Peyer's patch (tissue), 4 donors: ENCODE data around the gene RNASEH2B.

Source experiments
- POLR2A ChIP-seq, 2 donors: fragments of 450-650 bp; IDR thresholded peaks; one replicate each; pipeline ENCODE4 v1.5.1; 2017; ENCODE audit warnings: antibody characterized with exemption in 2 of 2, mild to moderate bottlenecking in 2 of 2, moderate library complexity in 2 of 2
- TF ChIP-seq, protein P1 (sequence below), 6 experiments: fragments of 450-650 bp in 4 of 6; fragments of 200-600 bp in 2 of 6; sonication (generic) in 1 of 6; IDR thresholded peaks; one replicate each; pipeline ENCODE4 v1.5.1; 2017 to 2019; ENCODE audit warnings: antibody characterized with exemption in 6 of 6, mild to moderate bottlenecking in 3 of 6, moderate library complexity in 1 of 6

DNA sequence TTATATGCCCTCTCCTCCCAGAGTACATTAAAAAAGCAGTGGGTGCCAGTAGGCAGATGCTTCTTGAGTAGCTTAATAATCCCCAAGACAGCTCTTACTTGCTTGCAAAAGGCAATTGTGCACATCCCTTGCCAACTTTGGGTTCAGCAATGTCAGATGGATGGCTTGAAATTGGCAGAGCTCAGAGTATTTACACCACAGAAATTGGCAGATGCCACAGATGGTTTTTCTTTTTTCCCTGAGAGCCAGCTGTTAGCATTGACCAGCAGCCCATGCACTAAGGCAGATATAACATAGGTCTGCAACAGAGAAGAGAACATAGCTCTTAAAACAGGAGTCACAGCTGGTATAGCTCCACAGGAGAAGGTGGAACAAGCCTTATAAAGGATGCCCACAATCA, 18.4 kb upstream of the RNASEH2B start:
- TF ChIP-seq, protein P1, sequence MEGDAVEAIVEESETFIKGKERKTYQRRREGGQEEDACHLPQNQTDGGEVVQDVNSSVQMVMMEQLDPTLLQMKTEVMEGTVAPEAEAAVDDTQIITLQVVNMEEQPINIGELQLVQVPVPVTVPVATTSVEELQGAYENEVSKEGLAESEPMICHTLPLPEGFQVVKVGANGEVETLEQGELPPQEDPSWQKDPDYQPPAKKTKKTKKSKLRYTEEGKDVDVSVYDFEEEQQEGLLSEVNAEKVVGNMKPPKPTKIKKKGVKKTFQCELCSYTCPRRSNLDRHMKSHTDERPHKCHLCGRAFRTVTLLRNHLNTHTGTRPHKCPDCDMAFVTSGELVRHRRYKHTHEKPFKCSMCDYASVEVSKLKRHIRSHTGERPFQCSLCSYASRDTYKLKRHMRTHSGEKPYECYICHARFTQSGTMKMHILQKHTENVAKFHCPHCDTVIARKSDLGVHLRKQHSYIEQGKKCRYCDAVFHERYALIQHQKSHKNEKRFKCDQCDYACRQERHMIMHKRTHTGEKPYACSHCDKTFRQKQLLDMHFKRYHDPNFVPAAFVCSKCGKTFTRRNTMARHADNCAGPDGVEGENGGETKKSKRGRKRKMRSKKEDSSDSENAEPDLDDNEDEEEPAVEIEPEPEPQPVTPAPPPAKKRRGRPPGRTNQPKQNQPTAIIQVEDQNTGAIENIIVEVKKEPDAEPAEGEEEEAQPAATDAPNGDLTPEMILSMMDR (IDR thresholded peaks at IDR 0.05), result no peak
- TF ChIP-seq POLR2A (IDR thresholded peaks at IDR 0.05), result no peak
